ENCODE measurements around the gene NPFFR2. TPM values are rescaled to one million over a fixed set of nuclear protein-coding genes. Genes with fewer than 3 reads are reported as not detected.
"Not testable (repeated sequence)": the region's sequence is repeated elsewhere in the genome, so short reads cannot be mapped to it uniquely, and the experiment has no call there.

Gene NPFFR2
- total RNA-seq, 1 donor from 2014 or later = not detected

DNA sequence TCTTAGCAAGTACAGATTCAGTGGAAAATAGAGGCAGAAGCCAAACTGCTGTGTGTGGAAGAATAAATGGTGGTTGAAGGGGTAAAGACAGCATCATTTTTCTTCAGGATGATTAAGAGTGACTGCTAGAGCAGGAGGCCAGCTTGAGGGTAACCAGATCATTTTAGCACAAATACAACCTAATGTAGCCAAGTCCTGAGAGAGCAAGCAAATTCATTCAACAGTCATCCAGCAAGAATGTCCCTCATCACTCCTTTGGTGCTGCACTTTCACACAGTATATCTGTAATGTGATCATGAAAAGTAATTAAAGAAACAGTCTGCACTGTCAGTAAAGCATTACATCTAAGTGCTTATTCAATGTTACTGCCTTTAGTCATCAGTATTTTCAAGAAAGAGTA is 44.8 kb downstream of the NPFFR2 start:
- Mint-ChIP-seq H3K4me1 (ENCODE audit: low read depth) (no peaks in the 10 kb centered on the region), H3K36me3 (ENCODE audit: low read depth) (no peaks in the 10 kb centered on the region), H3K27ac (no peak overlapping the region), H3K27me3 (ENCODE audit: insufficient read depth) (no peaks in the 10 kb centered on the region), H3K4me3 (no peak overlapping the region), H3K9me3 (no peaks in the 10 kb centered on the region)
- DNase-seq (ENCODE audit: low spot score) = no peak
- intact Hi-C loops (cut with micrococcal nuclease) = no loop called here

DNA sequence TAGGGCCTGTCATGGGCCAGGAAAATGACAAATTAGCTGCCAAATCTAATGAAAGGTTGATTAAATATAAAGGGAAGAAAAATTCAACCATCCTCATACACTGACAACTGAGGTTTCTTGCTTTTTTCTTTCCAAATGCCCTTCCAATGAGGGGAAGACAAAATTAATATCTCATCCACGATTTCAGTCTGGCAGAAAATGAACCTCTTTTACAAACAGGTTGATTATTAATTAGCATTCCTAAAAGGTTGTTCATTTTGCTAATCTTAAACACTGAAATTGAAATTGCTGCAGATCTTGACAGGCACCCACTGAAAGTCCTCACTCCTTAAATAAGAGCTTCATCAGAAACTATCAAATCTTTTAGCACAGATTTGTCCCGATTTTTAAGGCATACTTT is 45.5 kb downstream of the NPFFR2 start:
- Mint-ChIP-seq H3K27me3 (ENCODE audit: insufficient read depth) (no peaks in the 10 kb centered on the region), H3K27ac (no peak overlapping the region), H3K9me3 (no peaks in the 10 kb centered on the region), H3K4me3 (no peak overlapping the region), H3K4me1 (ENCODE audit: low read depth) (no peaks in the 10 kb centered on the region), H3K36me3 (ENCODE audit: low read depth) (no peaks in the 10 kb centered on the region)
- intact Hi-C loops (cut with micrococcal nuclease) = no loop called here
- DNase-seq (ENCODE audit: low spot score) = no peak

- Mint-ChIP-seq H3K4me3 (no peak overlapping the region), H3K36me3 (ENCODE audit: low read depth) (no peaks in the 10 kb centered on the region), H3K27ac (no peak overlapping the region), H3K4me1 (ENCODE audit: low read depth) (no peaks in the 10 kb centered on the region), H3K9me3 (no peaks in the 10 kb centered on the region), H3K27me3 (ENCODE audit: insufficient read depth) (no peaks in the 10 kb centered on the region)
- no peak for DNase-seq (ENCODE audit: low spot score)
- intact Hi-C loops (cut with micrococcal nuclease) = no loop called here
Measured at GRCh38 chr4:72084587-72085011, 52.8 kb downstream of the NPFFR2 start.

DNA sequence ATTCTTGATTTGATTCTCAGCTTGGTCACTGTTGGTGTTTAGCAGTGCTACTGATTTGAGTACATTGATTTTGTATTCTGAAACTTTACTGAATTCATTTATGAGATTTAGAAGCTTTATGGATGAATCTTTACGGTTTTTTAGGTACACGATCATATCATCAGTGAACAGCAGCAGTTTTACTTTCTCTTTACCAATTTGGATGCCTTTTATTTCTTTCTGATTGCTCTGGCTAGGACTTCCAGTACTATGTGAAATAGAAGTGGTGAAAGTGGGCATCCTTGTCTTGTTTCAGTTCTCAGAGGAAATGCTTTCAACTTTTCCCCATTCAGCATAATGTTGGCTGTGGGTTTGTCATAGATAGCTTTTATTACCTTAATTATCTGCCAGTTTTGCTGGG is 58.8 kb downstream of the NPFFR2 start:
- intact Hi-C loops (cut with micrococcal nuclease); H3K36me3 Mint-ChIP-seq (ENCODE audit: low read depth); H3K4me1 Mint-ChIP-seq (ENCODE audit: low read depth): not testable (repeated sequence)

GRCh38 chr4:72094059-72094797 is 62.4 kb downstream of the NPFFR2 start:
- intact Hi-C loops (cut with micrococcal nuclease) = no loop called here
- no peaks in the 10 kb centered on the region for H3K36me3 Mint-ChIP-seq (ENCODE audit: low read depth)
- DNase-seq (ENCODE audit: low spot score) = no peak
- no peaks in the 10 kb centered on the region for H3K4me1 Mint-ChIP-seq (ENCODE audit: low read depth)
- no peak overlapping the region for H3K4me3 Mint-ChIP-seq
- no peaks in the 10 kb centered on the region for H3K9me3 Mint-ChIP-seq
- no peak overlapping the region for H3K27ac Mint-ChIP-seq
- no peaks in the 10 kb centered on the region for H3K27me3 Mint-ChIP-seq (ENCODE audit: insufficient read depth)

More for the DNA sequence above, 58.8 kb downstream of the NPFFR2 start:
- not testable (repeated sequence) for H3K27me3 Mint-ChIP-seq (ENCODE audit: insufficient read depth); H3K9me3 Mint-ChIP-seq; H3K27ac Mint-ChIP-seq; DNase-seq (ENCODE audit: low spot score); H3K4me3 Mint-ChIP-seq

DNA sequence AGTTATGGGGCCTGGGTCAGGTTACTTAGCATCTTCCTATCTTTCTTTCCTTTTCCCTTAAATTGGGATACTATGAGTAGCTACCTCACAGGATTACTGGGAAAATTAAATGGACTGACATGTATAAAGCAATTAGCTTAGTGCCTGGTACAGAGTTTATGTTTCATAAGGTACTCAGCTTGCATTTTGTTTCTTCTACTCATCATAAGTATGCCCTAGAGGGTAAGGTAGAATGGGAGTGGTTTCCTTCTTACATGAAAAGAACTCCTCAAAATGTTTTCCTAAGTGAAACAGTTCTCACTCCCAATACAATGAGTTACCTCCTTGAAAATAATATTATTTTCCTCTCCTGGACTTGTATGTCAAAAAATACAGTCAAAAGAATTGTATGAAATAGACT is 75.7 kb downstream of the NPFFR2 start:
- intact Hi-C loops (cut with micrococcal nuclease) = no loop called here
- Mint-ChIP-seq H3K4me1 (ENCODE audit: low read depth) (peaks cover 5% of the 10 kb centered on the region), H3K9me3 (peaks cover 4% of the 10 kb centered on the region), H3K36me3 (ENCODE audit: low read depth) (no peaks in the 10 kb centered on the region), H3K27ac (no peak overlapping the region), H3K27me3 (ENCODE audit: insufficient read depth) (peaks cover 2% of the 10 kb centered on the region), H3K4me3 (no peak overlapping the region)
- DNase-seq (ENCODE audit: low spot score) = no peak

- no peak for DNase-seq (ENCODE audit: low spot score)
- peaks cover 2% of the 10 kb centered on the region for H3K27me3 Mint-ChIP-seq (ENCODE audit: insufficient read depth)
- intact Hi-C loops (cut with micrococcal nuclease) = no loop called here
- peaks cover 10% of the 10 kb centered on the region for H3K4me1 Mint-ChIP-seq (ENCODE audit: low read depth)
- no peak overlapping the region for H3K4me3 Mint-ChIP-seq
- peaks cover 11% of the 10 kb centered on the region for H3K9me3 Mint-ChIP-seq
- H3K27ac Mint-ChIP-seq = no peak overlapping the region
- H3K36me3 Mint-ChIP-seq (ENCODE audit: low read depth) = no peaks in the 10 kb centered on the region
Measured at GRCh38 chr4:72109364-72109763, 77.6 kb downstream of the NPFFR2 start.

- H3K4me1 Mint-ChIP-seq (ENCODE audit: low read depth) = peaks cover 10% of the 10 kb centered on the region
- DNase-seq (ENCODE audit: low spot score) = no peak
- no peak overlapping the region for H3K4me3 Mint-ChIP-seq
Measured at GRCh38 chr4:72109959-72110497, 78.2 kb downstream of the NPFFR2 start.

DNA sequence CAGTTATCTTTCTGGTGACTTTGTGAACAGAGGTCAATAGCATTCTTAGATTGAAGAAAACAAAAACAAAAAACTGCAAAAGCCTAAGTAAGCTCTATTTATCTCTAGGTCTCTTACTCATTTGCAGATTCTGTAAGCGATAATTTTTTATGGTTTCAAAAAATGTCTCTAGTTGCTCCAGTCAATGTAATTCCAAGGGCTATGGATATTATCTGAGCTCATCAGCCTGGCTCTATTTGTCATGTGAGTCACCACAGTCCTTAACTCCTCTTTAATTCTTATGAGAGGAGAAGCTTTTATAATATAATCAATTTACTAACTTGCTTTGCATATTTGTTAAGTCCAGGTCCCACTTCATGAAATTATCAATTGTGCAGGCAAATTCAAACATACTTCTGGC is 79.1 kb downstream of the NPFFR2 start:
- peaks cover 10% of the 10 kb centered on the region for H3K4me1 Mint-ChIP-seq (ENCODE audit: low read depth)
- no peak overlapping the region for H3K4me3 Mint-ChIP-seq
- H3K36me3 Mint-ChIP-seq (ENCODE audit: low read depth) = no peaks in the 10 kb centered on the region
- no peak overlapping the region for H3K27ac Mint-ChIP-seq
- intact Hi-C loops (cut with micrococcal nuclease) = no loop called here
- DNase-seq (ENCODE audit: low spot score) = no peak
- peaks cover 2% of the 10 kb centered on the region for H3K27me3 Mint-ChIP-seq (ENCODE audit: insufficient read depth)
- H3K9me3 Mint-ChIP-seq = peaks cover 11% of the 10 kb centered on the region

More at GRCh38 chr4:72109959-72110497, 78.2 kb downstream of the NPFFR2 start:
- Mint-ChIP-seq H3K27ac (no peak overlapping the region), H3K36me3 (ENCODE audit: low read depth) (no peaks in the 10 kb centered on the region), H3K27me3 (ENCODE audit: insufficient read depth) (peaks cover 2% of the 10 kb centered on the region), H3K9me3 (peaks cover 11% of the 10 kb centered on the region)
- intact Hi-C loops (cut with micrococcal nuclease) = no loop called here

DNA sequence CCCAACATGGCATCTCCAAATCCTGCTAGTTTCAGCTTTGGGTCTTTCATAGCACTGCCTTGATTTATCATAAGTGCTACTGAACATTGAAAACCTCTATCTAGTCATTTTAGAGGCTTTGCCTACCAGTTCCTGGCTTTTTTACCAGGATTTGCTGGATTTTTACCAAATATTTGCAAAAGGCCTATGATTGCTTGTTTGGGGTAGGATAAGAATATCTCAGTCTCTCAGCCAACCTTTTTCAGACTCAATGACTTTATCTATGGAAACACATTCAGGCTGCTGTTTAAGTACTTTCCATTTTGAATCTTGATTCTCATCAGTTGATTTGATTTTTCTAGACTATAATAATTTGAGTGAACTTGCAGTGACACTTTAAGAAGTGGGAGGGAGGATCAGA is 80.1 kb downstream of the NPFFR2 start:
- Mint-ChIP-seq H3K4me1 (ENCODE audit: low read depth) (peaks cover 10% of the 10 kb centered on the region), H3K27ac (no peak overlapping the region), H3K9me3 (peaks cover 11% of the 10 kb centered on the region), H3K4me3 (no peak overlapping the region), H3K27me3 (ENCODE audit: insufficient read depth) (no peaks in the 10 kb centered on the region), H3K36me3 (ENCODE audit: low read depth) (no peaks in the 10 kb centered on the region)
- DNase-seq (ENCODE audit: low spot score) = no peak
- intact Hi-C loops (cut with micrococcal nuclease) = no loop called here

DNA sequence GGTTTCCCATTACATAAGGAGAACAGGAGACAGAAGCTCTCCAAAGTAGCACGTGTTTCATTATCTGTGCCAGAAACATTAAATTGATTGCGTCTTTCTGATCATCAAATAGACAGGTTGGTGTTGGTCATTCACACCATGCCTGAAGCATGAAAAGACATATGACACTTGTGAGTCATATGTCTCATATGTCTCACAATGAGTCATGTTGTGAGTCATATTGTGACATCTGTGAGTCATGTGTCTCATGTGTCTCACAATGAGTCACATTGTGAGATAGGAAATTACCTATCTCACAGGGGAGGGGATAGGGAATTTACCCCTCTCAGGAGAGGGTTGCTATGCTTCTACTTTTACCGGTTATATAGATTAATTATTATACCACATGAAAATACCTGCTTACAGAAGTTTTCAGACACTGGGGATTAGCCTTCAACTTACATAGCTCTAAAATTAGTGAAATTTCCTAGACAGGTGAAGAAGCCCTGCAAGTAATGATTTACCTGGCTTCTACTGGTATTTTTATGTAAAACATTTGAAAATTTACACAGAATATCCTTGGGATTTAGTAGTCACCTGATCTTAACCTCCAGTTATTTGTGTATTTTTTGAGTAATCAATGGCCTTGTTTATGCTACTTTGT is 80.8 kb downstream of the NPFFR2 start:
- Mint-ChIP-seq H3K4me3 (no peak overlapping the region), H3K9me3 (peaks cover 11% of the 10 kb centered on the region), H3K27ac (no peak overlapping the region), H3K36me3 (ENCODE audit: low read depth) (no peaks in the 10 kb centered on the region), H3K27me3 (ENCODE audit: insufficient read depth) (no peaks in the 10 kb centered on the region), H3K4me1 (ENCODE audit: low read depth) (peaks cover 10% of the 10 kb centered on the region)
- intact Hi-C loops (cut with micrococcal nuclease) = no loop called here
- peak; percentile 11 for DNase-seq (ENCODE audit: low spot score)

DNA sequence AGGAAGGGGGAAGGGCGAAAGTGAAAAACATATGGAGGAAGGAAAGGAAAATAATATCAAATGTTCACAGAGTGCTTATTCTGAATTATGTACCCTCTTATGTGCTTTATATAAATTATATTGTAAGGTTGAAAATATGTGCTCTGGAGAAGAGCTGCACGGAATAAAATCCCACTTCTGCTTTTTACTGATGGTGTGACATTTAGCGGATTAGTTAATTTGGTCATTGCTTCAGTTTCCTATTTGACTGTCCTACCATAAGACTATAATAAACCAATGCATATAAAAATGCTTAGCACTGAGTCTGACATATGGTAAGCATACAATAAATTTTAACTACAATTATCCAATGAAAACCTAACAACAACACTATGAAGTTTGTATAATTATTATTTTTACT is 86.2 kb downstream of the NPFFR2 start:
- no peaks in the 10 kb centered on the region for H3K36me3 Mint-ChIP-seq (ENCODE audit: low read depth)
- peaks cover 1% of the 10 kb centered on the region for H3K9me3 Mint-ChIP-seq
- no peaks in the 10 kb centered on the region for H3K4me1 Mint-ChIP-seq (ENCODE audit: low read depth)
- H3K27me3 Mint-ChIP-seq (ENCODE audit: insufficient read depth) = no peaks in the 10 kb centered on the region
- H3K27ac Mint-ChIP-seq = no peak overlapping the region
- no peak for DNase-seq (ENCODE audit: low spot score)
- no peak overlapping the region for H3K4me3 Mint-ChIP-seq
- intact Hi-C loops (cut with micrococcal nuclease) = no loop called here

GRCh38 chr4:72119946-72120345 is 88.1 kb downstream of the NPFFR2 start:
- Mint-ChIP-seq H3K27ac (no peak overlapping the region), H3K4me1 (ENCODE audit: low read depth) (no peaks in the 10 kb centered on the region), H3K9me3 (no peaks in the 10 kb centered on the region), H3K36me3 (ENCODE audit: low read depth) (no peaks in the 10 kb centered on the region), H3K27me3 (ENCODE audit: insufficient read depth) (no peaks in the 10 kb centered on the region), H3K4me3 (no peak overlapping the region)
- intact Hi-C loops (cut with micrococcal nuclease) = no loop called here
- no peak for DNase-seq (ENCODE audit: low spot score)
